HEK293 (cell line): ENCODE measurements around the gene KCNMA1.

ENCODE experiments used
- ATF2 ChIP-seq: fragments of 450-650 bp; formaldehyde crosslinking; IDR thresholded peaks from 2 replicates; pipeline ENCODE4 v1.5.1; 2016; ENCODE audit warnings: missing biosample characterization, missing genetic modification characterization, low read depth
- BCL11A ChIP-seq: fragments of 450-650 bp; formaldehyde crosslinking; IDR thresholded peaks from 2 replicates; pipeline ENCODE4 v1.5.1; 2016; ENCODE audit warnings: low read depth, missing biosample characterization, missing genetic modification characterization
- CTCF ChIP-seq: fragments of 450-650 bp; formaldehyde crosslinking; IDR thresholded peaks from 2 replicates; pipeline ENCODE4 v1.5.1; 2016; ENCODE audit warnings: missing biosample characterization, missing genetic modification characterization
- HOXD13 ChIP-seq: sonication (generic); formaldehyde crosslinking; IDR thresholded peaks from 2 replicates; pipeline ENCODE4 v1.8.0; 2022; ENCODE audit warnings: missing genetic modification reagents, borderline replicate concordance
- SP7 ChIP-seq: fragments of 450-650 bp; formaldehyde crosslinking; IDR thresholded peaks from 2 replicates; pipeline ENCODE4 v1.5.1; 2016; ENCODE audit warnings: missing biosample characterization, missing genetic modification characterization
- YY1 ChIP-seq: fragments of 450-650 bp; formaldehyde crosslinking; IDR thresholded peaks from 2 replicates; pipeline ENCODE4 v1.5.1; 2018; ENCODE audit warnings: missing biosample characterization, missing genetic modification characterization
- ZBTB8A ChIP-seq: fragments of 450-650 bp; formaldehyde crosslinking; IDR thresholded peaks from 2 replicates; pipeline ENCODE4 v1.5.1; 2016; ENCODE audit warnings: missing biosample characterization, missing genetic modification characterization
- ZNF239 ChIP-seq: fragments of 450-650 bp; formaldehyde crosslinking; IDR thresholded peaks from 2 replicates; pipeline ENCODE4 v1.5.1; 2016; ENCODE audit warnings: missing biosample characterization, missing genetic modification characterization
- ZNF274 ChIP-seq, 2 experiments: fragments of 200-500 bp in 1 of 2; fragments of 450-650 bp in 1 of 2; sonication (Bioruptor generic) in 1 of 2; formaldehyde crosslinking in 1 of 2; IDR thresholded peaks; 2 replicates each; pipeline versions ENCODE4 v1.5.1 to v1.6.1; 2014 to 2016; ENCODE audit warnings: borderline replicate concordance in 1 of 2, inconsistent platforms in 1 of 2, low read length in 1 of 2, missing biosample characterization in 1 of 2, missing genetic modification characterization in 1 of 2
- ZNF391 ChIP-seq: fragments of 450-650 bp; formaldehyde crosslinking; IDR thresholded peaks from 2 replicates; pipeline ENCODE4 v1.5.1; 2016; ENCODE audit warnings: low read depth, missing biosample characterization, missing genetic modification characterization, borderline replicate concordance
- ZNF843 ChIP-seq: fragments of 450-650 bp; formaldehyde crosslinking; IDR thresholded peaks from 2 replicates; pipeline ENCODE4 v1.5.1; 2016; ENCODE audit warnings: missing biosample characterization, missing genetic modification characterization
- TF ChIP-seq, protein P1 (sequence below): fragments of 450-650 bp; formaldehyde crosslinking; IDR thresholded peaks from 2 replicates; pipeline ENCODE4 v1.5.1; 2016; ENCODE audit warnings: missing biosample characterization, missing genetic modification characterization

DNA sequence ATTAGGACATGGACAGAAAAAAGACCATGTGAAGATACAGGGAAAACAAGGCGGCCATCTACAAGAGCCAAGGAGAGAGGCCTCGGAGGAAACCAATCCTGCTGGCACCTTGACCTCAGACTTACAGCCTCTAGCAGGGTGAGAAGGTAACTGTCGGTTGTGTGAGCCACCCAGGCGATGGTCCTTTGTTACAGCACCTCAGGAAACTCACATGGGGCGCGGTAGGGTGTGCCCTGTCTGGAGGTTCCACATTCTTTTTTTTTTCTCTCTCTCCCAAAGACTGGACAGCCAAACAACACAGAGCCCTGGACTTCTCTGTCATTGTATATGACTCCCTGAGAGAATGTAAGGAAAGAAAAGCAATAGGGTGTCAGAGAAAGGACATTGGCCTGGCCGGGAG lies 163.2 kb downstream of the KCNMA1 start:
- TF ChIP-seq CTCF (tag by site-specific recombination), result no peak
- TF ChIP-seq ZNF843 (tag by site-specific recombination), result no peak
- no peak for TF ChIP-seq ZNF274 (IDR thresholded peaks at IDR 0.05; ENCODE audit: low read length)
- TF ChIP-seq ZNF274 (tag by site-specific recombination; IDR thresholded peaks at IDR 0.05; ENCODE audit: borderline replicate concordance), result no peak
- TF ChIP-seq ZNF239 (tag by site-specific recombination), result no peak
- TF ChIP-seq YY1 (tag by site-specific recombination), result no peak
- TF ChIP-seq, protein P1, sequence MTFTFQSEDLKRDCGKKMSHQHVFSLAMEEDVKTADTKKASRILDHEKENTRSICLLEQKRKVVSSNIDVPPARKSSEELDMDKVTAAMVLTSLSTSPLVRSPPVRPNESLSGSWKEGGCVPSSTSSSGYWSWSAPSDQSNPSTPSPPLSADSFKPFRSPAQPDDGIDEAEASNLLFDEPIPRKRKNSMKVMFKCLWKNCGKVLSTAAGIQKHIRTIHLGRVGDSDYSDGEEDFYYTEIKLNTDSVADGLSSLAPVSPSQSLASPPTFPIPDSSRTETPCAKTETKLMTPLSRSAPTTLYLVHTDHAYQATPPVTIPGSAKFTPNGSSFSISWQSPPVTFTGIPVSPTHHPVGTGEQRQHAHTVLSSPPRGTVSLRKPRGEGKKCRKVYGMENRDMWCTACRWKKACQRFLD (tag by site-specific recombination), result no peak
- no peak for TF ChIP-seq BCL11A
- no peak for TF ChIP-seq ATF2 (tag by site-specific recombination)
- no peak for TF ChIP-seq HOXD13 (CRISPR knock-in tag)
- no peak for TF ChIP-seq ZBTB8A (tag by site-specific recombination)
- TF ChIP-seq ZNF391, result no peak
- no peak for TF ChIP-seq SP7 (tag by site-specific recombination)
